ENCODE measurements around the gene HSH2D. TPM values are rescaled to one million over a fixed set of nuclear protein-coding genes. Genes with fewer than 3 reads are reported as not detected.
A peak's percentile ranks its signal among the peaks of the same experiment; 100 is the strongest.

HSH2D gene
- total and polyA plus RNA-seq, 2 of the 13 experiments (the other 11 are each of a cell fraction or from before 2014, with no cell fraction given): 0.69 to 3.2 TPM

- ChIA-PET POLR2A (no interaction called here), CTCF (ENCODE audit: low intra/inter-chr PET ratio, low total read pairs) (no interaction called here)
Measured at GRCh38 chr19:16191216-16191908, 47.9 kb downstream of the HSH2D start.

More at GRCh38 chr19:16191216-16191908, 47.9 kb downstream of the HSH2D start:
- TF ChIP-seq ZC3H13 (CRISPR knock-in tag; IDR thresholded peaks at IDR 0.05) (no peak), CEBPG (CRISPR knock-in tag; IDR thresholded peaks at IDR 0.05) (no peak), ZNF777 (CRISPR knock-in tag; IDR thresholded peaks at IDR 0.05) (no peak), ZNF883 (CRISPR knock-in tag; IDR thresholded peaks at IDR 0.05; ENCODE audit: not compliant biosample characterization) (no peak), TEAD2 (CRISPR knock-in tag; IDR thresholded peaks at IDR 0.05) (no peak), NCOA5 (CRISPR knock-in tag; IDR thresholded peaks at IDR 0.05) (no peak), ARNTL (CRISPR knock-in tag; IDR thresholded peaks at IDR 0.05) (no peak), MTERF4 (CRISPR knock-in tag; IDR thresholded peaks at IDR 0.05) (no peak), ZNF816 (CRISPR knock-in tag; IDR thresholded peaks at IDR 0.05; ENCODE audit: borderline replicate concordance) (no peak), CBX2 (IDR thresholded peaks at IDR 0.05; ENCODE audit: low read depth, low read length) (no peak), CBX2 (CRISPR knock-in tag; IDR thresholded peaks at IDR 0.05; ENCODE audit: low read depth) (no peak), SOX13 (IDR thresholded peaks at IDR 0.05) (no peak), SOX13 (CRISPR knock-in tag; conservative IDR thresholded peaks at IDR 0.05 in 1 of 2, IDR thresholded peaks at IDR 0.05 in 1 of 2) (no peak), ZNF382 (CRISPR knock-in tag; IDR thresholded peaks at IDR 0.05; ENCODE audit: borderline replicate concordance) (no peak), ZSCAN21 (CRISPR knock-in tag; IDR thresholded peaks at IDR 0.05; ENCODE audit: borderline replicate concordance) (no peak), ZNF543 (CRISPR knock-in tag; IDR thresholded peaks at IDR 0.05) (no peak), PBX3 (CRISPR knock-in tag; IDR thresholded peaks at IDR 0.05; ENCODE audit: borderline replicate concordance) (no peak), GABPB1 (CRISPR knock-in tag; IDR thresholded peaks at IDR 0.05) (no peak), BATF2 (CRISPR knock-in tag; IDR thresholded peaks at IDR 0.05) (no peak)
- Histone ChIP-seq H3K9ac (ENCODE audit: insufficient read depth, low read depth, low read length) (no peak overlapping the region), H3K4me3 (replicated peaks in 1 of 3; ENCODE audit: insufficient read depth in 1 of 3, low read depth in 2 of 3, low read length in 3 of 3) (no peak overlapping the region), H3K79me2 (ENCODE audit: insufficient read depth, low read length) (peaks cover 8% of the 10 kb centered on the region), H2AFZ (ENCODE audit: low read length) (no peak overlapping the region), H3K27ac (ENCODE audit: extremely low read length, insufficient read depth, low read length) (no peak overlapping the region), H3K9me3 (ENCODE audit: low read length) (no peaks in the 10 kb centered on the region), H4K20me1 (ENCODE audit: insufficient read depth, low read length) (no peaks in the 10 kb centered on the region), H3K4me2 (ENCODE audit: low read depth, low read length) (no peak overlapping the region), H3K36me3 (replicated peaks in 1 of 2; ENCODE audit: control insufficient read depth in 1 of 2, insufficient read depth in 2 of 2, low read length in 2 of 2) (peaks cover 20 to 34% of the 10 kb centered on the region in 2 experiments), H3K27me3 (ENCODE audit: control insufficient read depth in 1 of 2, insufficient read depth in 2 of 2, low read length in 2 of 2) (no peaks in the 10 kb centered on the region), H3K4me1 (ENCODE audit: insufficient read depth, low read length) (peaks cover 16% of the 10 kb centered on the region)
- DNase-seq (ENCODE audit: low spot score): no peak
- in situ Hi-C loops (cut with HindIII; ENCODE audit: extremely low pct_ligation_motif_present, low pct_unique_long_range_greater_than_20kb) (no loop called here), intact Hi-C loops (cut with micrococcal nuclease; ENCODE audit: unreplicated experiment) (no loop called here)
- ATAC-seq: peak; percentile 48
- no peak for FAIRE-seq
- TSS peak; percentile 20 for BruUV-seq (replicated peaks)
- WGBS (ENCODE audit: low lambda C conversion rate): 87% methylated on average over 16 of the region's 16 CpGs
